ENCODE measurements around the gene MTMR3. TPM values are rescaled to one million over a fixed set of nuclear protein-coding genes. Genes with fewer than 3 reads are reported as not detected.

The MTMR3 gene
- total and polyA plus RNA-seq, 2 donors (not counting 1 experiment from before 2014, with no cell fraction given): 31.7 to 67.8 TPM

GRCh38 chr22:30047364-30047738 lies 164.4 kb downstream of the MTMR3 start:
- Histone ChIP-seq H4K20me1 (ENCODE audit: control insufficient read depth, insufficient read depth, low read length, poor library complexity, severe bottlenecking) (no peaks in the 10 kb centered on the region), H3K4me1 (ENCODE audit: control insufficient read depth in 2 of 2, insufficient read depth in 2 of 2, low read length in 2 of 2) (peaks cover 0 to 9% of the 10 kb centered on the region in 2 donors), H3K27me3 (replicated peaks in 1 of 4; ENCODE audit: control extremely low read depth in 1 of 4, control insufficient read depth in 3 of 4, insufficient read depth in 4 of 4, low read length in 3 of 4) (no peaks in the 10 kb centered on the region), H3K79me2 (ENCODE audit: control insufficient read depth, insufficient read depth, low read length) (no peaks in the 10 kb centered on the region), H2AFZ (ENCODE audit: insufficient read depth, low read depth, low read length, poor library complexity, severe bottlenecking) (peak overlapping the region; percentile 58), H3K4me3 (ENCODE audit: control extremely low read depth in 1 of 5, extremely low read depth in 1 of 5, insufficient read depth in 1 of 5, low read depth in 2 of 5, low read length in 4 of 5) (no peak overlapping the region), H3K9me3 (ENCODE audit: control extremely low read depth in 1 of 3, control insufficient read depth in 2 of 3, insufficient read depth in 1 of 3, low read length in 2 of 3) (peaks cover 0 to 5% (median 0%) of the 10 kb centered on the region in 3 donors), H3K9ac (ENCODE audit: low read length) (no peak overlapping the region), H3K27ac (ENCODE audit: low read length in 2 of 2) (no peak overlapping the region), H3K4me2 (replicated peaks; ENCODE audit: low read depth, low read length, poor library complexity, severe bottlenecking) (peak overlapping the region; percentile 20), H3K36me3 (replicated peaks in 1 of 2; ENCODE audit: control extremely low read depth in 1 of 2, control insufficient read depth in 1 of 2, extremely low read depth in 1 of 2, insufficient read depth in 2 of 2, low read length in 1 of 2) (no peaks in the 10 kb centered on the region)
- Mint-ChIP-seq H3K27me3 (no peaks in the 10 kb centered on the region), H3K4me1 (peaks cover 4% of the 10 kb centered on the region), H3K27ac (no peak overlapping the region), H3K4me3 (no peak overlapping the region), H3K9me3 (ENCODE audit: insufficient read depth) (no peaks in the 10 kb centered on the region)
- POLR2A ChIA-PET: no interaction called here
- WGBS (ENCODE audit: insufficient coverage): 7% methylated on average over 3 of the region's 3 CpGs
- TF ChIP-seq, protein P1, sequence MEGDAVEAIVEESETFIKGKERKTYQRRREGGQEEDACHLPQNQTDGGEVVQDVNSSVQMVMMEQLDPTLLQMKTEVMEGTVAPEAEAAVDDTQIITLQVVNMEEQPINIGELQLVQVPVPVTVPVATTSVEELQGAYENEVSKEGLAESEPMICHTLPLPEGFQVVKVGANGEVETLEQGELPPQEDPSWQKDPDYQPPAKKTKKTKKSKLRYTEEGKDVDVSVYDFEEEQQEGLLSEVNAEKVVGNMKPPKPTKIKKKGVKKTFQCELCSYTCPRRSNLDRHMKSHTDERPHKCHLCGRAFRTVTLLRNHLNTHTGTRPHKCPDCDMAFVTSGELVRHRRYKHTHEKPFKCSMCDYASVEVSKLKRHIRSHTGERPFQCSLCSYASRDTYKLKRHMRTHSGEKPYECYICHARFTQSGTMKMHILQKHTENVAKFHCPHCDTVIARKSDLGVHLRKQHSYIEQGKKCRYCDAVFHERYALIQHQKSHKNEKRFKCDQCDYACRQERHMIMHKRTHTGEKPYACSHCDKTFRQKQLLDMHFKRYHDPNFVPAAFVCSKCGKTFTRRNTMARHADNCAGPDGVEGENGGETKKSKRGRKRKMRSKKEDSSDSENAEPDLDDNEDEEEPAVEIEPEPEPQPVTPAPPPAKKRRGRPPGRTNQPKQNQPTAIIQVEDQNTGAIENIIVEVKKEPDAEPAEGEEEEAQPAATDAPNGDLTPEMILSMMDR (IDR thresholded peaks at IDR 0.05): no peak
- TF ChIP-seq EZH2 (IDR thresholded peaks at IDR 0.05; ENCODE audit: borderline replicate concordance, insufficient read depth, low read depth, low read length, poor library complexity, severe bottlenecking): no peak
- ATAC-seq (ENCODE audit: low read depth) (no peak), DNase-seq (peak; percentile 20)
- CTCF ChIA-PET: interaction anchor here (1.3 kb wide), 1 partner anchor 42 kb away, joined by 3 read pairs; no protein-coding TSS in a partner anchor
- intact Hi-C loops (cut with micrococcal nuclease): no loop called here

GRCh38 chr22:30048681-30049080 lies 165.7 kb downstream of the MTMR3 start:
- Mint-ChIP-seq H3K27me3 (no peaks in the 10 kb centered on the region), H3K4me3 (no peak overlapping the region), H3K27ac (no peak overlapping the region), H3K9me3 (ENCODE audit: insufficient read depth) (no peaks in the 10 kb centered on the region), H3K4me1 (peaks cover 4% of the 10 kb centered on the region)
- H3K36me3 ChIP-seq (replicated peaks in 1 of 2; ENCODE audit: control extremely low read depth in 1 of 2, control insufficient read depth in 1 of 2, extremely low read depth in 1 of 2, insufficient read depth in 2 of 2, low read length in 1 of 2): no peaks in the 10 kb centered on the region
- H3K4me2 ChIP-seq (replicated peaks; ENCODE audit: low read depth, low read length, poor library complexity, severe bottlenecking): no peak overlapping the region
- no peak overlapping the region for H3K27ac ChIP-seq (ENCODE audit: low read length in 2 of 2)
- no peaks in the 10 kb centered on the region for H3K79me2 ChIP-seq (ENCODE audit: control insufficient read depth, insufficient read depth, low read length)
- POLR2A ChIA-PET: interaction anchor here (0.6 kb wide), 1 partner anchor 17 kb away, joined by 3 read pairs; no protein-coding TSS in a partner anchor
- ATAC-seq (ENCODE audit: low read depth): no peak
- H4K20me1 ChIP-seq (ENCODE audit: control insufficient read depth, insufficient read depth, low read length, poor library complexity, severe bottlenecking): no peaks in the 10 kb centered on the region
- CTCF ChIA-PET: no interaction called here
- intact Hi-C loops (cut with micrococcal nuclease): no loop called here
- TF ChIP-seq, protein P1 (IDR thresholded peaks at IDR 0.05): no peak
- no peak for TF ChIP-seq EZH2 (IDR thresholded peaks at IDR 0.05; ENCODE audit: borderline replicate concordance, insufficient read depth, low read depth, low read length, poor library complexity, severe bottlenecking)
- no peaks in the 10 kb centered on the region for H3K27me3 ChIP-seq (replicated peaks in 1 of 4; ENCODE audit: control extremely low read depth in 1 of 4, control insufficient read depth in 3 of 4, insufficient read depth in 4 of 4, low read length in 3 of 4)
- H3K9me3 ChIP-seq (ENCODE audit: control extremely low read depth in 1 of 3, control insufficient read depth in 2 of 3, insufficient read depth in 1 of 3, low read length in 2 of 3): peaks cover 0 to 5% (median 0%) of the 10 kb centered on the region in 3 donors
- no peak overlapping the region for H3K9ac ChIP-seq (ENCODE audit: low read length)
- no peak for DNase-seq
- no peak overlapping the region for H3K4me3 ChIP-seq (ENCODE audit: control extremely low read depth in 1 of 5, extremely low read depth in 1 of 5, insufficient read depth in 1 of 5, low read depth in 2 of 5, low read length in 4 of 5)
- H2AFZ ChIP-seq (ENCODE audit: insufficient read depth, low read depth, low read length, poor library complexity, severe bottlenecking): no peak overlapping the region
- no CpG with 5 or more reads among the region's 2 CpGs for WGBS (ENCODE audit: insufficient coverage)
- peaks cover 0 to 9% of the 10 kb centered on the region in 2 donors for H3K4me1 ChIP-seq (ENCODE audit: control insufficient read depth in 2 of 2, insufficient read depth in 2 of 2, low read length in 2 of 2)
